Measurements from ENCODE around the gene C1QTNF7.

DNA sequence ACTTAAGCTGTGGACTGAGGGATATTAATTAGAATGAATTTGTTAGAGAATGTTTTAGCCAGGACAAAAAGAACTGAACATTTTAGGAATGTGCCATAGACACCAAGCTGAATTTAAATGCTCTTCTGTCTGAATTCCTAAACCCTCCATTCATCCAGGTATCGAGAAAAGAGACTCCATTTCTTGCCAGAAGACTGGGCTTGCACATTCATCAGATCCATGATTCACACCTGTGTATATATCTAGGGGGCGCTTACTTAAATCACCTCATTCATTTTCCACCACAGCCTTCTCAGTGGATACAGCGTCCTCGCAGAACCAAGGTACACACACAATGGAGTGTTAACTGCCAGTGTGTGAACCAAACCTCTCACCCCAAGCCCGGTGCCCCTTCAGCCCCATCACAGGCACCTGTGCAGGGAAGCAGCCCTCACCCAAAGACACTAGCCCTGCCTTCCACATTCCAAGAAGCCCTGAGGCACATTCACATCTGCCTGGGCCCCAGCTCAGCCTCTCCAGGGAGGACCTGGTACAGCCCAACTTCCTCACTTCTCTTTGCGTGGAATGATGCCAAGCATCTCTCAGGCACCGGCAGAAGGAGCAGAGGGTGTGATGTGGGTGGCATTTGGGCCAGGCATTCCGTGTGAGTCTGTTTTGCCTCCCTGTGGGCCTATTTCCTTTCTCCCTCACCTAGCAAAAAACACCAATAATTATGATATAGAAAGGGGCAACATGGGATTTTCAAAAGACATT, 35.6 kb upstream of the C1QTNF7 start:
- TF ChIP-seq, protein P1, sequence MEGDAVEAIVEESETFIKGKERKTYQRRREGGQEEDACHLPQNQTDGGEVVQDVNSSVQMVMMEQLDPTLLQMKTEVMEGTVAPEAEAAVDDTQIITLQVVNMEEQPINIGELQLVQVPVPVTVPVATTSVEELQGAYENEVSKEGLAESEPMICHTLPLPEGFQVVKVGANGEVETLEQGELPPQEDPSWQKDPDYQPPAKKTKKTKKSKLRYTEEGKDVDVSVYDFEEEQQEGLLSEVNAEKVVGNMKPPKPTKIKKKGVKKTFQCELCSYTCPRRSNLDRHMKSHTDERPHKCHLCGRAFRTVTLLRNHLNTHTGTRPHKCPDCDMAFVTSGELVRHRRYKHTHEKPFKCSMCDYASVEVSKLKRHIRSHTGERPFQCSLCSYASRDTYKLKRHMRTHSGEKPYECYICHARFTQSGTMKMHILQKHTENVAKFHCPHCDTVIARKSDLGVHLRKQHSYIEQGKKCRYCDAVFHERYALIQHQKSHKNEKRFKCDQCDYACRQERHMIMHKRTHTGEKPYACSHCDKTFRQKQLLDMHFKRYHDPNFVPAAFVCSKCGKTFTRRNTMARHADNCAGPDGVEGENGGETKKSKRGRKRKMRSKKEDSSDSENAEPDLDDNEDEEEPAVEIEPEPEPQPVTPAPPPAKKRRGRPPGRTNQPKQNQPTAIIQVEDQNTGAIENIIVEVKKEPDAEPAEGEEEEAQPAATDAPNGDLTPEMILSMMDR (conservative IDR thresholded peaks at IDR 0.05), result no peak
- TF ChIP-seq ZFX (IDR thresholded peaks at IDR 0.05), result no peak
